ENCODE measurements around the gene TBC1D5.

- TF ChIP-seq CTCF (conservative IDR thresholded peaks at IDR 0.05; ENCODE audit: low read length) (no peak), EZH2phosphoT487 (IDR thresholded peaks at IDR 0.05; ENCODE audit: borderline replicate concordance) (no peak)
Measured at GRCh38 chr3:17753632-17753992, 11.2 kb upstream of the TBC1D5 start.

All from Loucy (cell line).